Measurements from ENCODE around the gene EPB41L1. TPM values are rescaled to one million over a fixed set of nuclear protein-coding genes. Genes with fewer than 3 reads are reported as not detected.
"Not testable (repeated sequence)": the region's sequence is repeated elsewhere in the genome, so short reads cannot be mapped to it uniquely, and the experiment has no call there.

EPB41L1 gene
- total RNA-seq, 1 donor from 2014 or later = 31.4 TPM

DNA sequence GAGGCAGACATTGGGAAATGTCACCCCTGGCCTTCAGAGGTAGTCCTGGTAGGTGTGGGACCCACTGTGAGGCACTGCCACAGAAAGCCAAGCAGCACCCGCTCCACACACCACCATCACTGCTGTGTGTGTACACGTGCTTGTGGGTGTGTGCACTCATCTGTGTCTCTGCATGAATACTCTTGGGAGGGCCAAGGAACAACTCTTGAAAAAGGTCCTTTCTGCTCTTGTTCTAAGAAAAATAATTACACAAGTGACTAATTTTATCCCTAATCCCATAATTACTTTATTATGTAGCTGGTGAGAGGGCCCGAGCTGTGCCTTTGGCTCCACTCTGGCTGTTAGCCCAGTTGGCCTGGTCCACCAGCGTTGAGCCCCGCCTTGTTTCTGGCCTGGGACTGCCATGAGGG, 21.7 kb upstream of the EPB41L1 start:
- Mint-ChIP-seq H3K4me3 (ENCODE audit: unreplicated experiment) (no peak overlapping the region), H3K27ac (ENCODE audit: unreplicated experiment) (no peak overlapping the region), H3K4me1 (ENCODE audit: unreplicated experiment) (peaks cover 16% of the 10 kb centered on the region), H3K36me3 (ENCODE audit: unreplicated experiment) (no peaks in the 10 kb centered on the region), H3K9me3 (ENCODE audit: unreplicated experiment) (no peaks in the 10 kb centered on the region), H3K27me3 (ENCODE audit: unreplicated experiment) (no peaks in the 10 kb centered on the region)
- no peak for DNase-seq (ENCODE audit: extremely low spot score, unreplicated experiment)
- TF ChIP-seq CTCF (IDR thresholded peaks at IDR 0.05) = no peak

DNA sequence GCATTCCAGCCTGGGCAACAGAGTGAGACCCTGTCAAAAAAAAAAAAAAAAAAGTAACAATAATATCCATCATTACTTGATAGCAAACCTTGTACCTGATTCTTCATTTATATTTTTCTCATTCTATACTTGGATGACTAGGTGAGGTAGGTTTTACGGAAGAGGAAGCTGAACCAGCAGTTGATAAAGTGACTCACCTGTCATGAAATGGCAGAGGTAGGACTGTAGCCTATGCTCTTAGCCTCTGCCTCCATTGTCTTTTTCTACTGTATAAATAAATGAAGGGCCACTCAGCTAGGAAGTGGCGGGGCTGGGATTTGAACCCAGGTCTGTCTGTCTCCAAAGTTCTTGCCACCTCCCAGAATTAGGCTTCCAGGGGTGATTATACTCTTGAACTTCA, 20.7 kb upstream of the EPB41L1 start:
- H3K4me3 Mint-ChIP-seq (ENCODE audit: unreplicated experiment) = no peak overlapping the region
- no peak overlapping the region for H3K27ac Mint-ChIP-seq (ENCODE audit: unreplicated experiment)
- H3K36me3 Mint-ChIP-seq (ENCODE audit: unreplicated experiment) = no peaks in the 10 kb centered on the region
- DNase-seq (ENCODE audit: extremely low spot score, unreplicated experiment) = no peak
- no peaks in the 10 kb centered on the region for H3K9me3 Mint-ChIP-seq (ENCODE audit: unreplicated experiment)
- peaks cover 6% of the 10 kb centered on the region for H3K4me1 Mint-ChIP-seq (ENCODE audit: unreplicated experiment)
- TF ChIP-seq CTCF (IDR thresholded peaks at IDR 0.05) = no peak
- no peaks in the 10 kb centered on the region for H3K27me3 Mint-ChIP-seq (ENCODE audit: unreplicated experiment)

- Mint-ChIP-seq H3K4me3 (ENCODE audit: unreplicated experiment) (no peak overlapping the region), H3K27ac (ENCODE audit: unreplicated experiment) (no peak overlapping the region), H3K27me3 (ENCODE audit: unreplicated experiment) (no peaks in the 10 kb centered on the region), H3K4me1 (ENCODE audit: unreplicated experiment) (peaks cover 4% of the 10 kb centered on the region), H3K36me3 (ENCODE audit: unreplicated experiment) (no peaks in the 10 kb centered on the region), H3K9me3 (ENCODE audit: unreplicated experiment) (no peaks in the 10 kb centered on the region)
- no peak for TF ChIP-seq CTCF (IDR thresholded peaks at IDR 0.05)
- DNase-seq (ENCODE audit: extremely low spot score, unreplicated experiment) = no peak
Observed at GRCh38 chr20:36135159-36135558, 19.4 kb upstream of the EPB41L1 start.

DNA sequence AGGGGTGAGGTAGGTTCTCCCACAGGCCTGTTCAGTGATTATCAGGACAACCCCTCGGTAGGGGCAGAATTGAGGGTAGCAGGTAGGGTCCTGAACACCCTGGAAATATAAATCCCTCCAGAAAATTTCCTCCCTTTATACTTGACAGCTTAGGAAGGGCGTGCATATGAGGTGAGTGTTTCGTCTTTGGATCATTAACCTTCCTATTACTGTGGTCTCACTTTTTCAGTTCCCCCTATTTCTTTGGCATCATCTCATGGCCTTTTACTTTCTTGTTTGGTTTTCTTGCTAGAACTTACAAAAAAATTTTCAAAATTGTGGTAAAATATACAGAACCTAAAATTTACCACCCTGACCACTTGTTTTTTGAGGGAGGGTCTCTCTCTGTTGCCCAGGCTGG, 18.7 kb upstream of the EPB41L1 start:
- Mint-ChIP-seq H3K4me3 (ENCODE audit: unreplicated experiment) (no peak overlapping the region), H3K27ac (ENCODE audit: unreplicated experiment) (no peak overlapping the region), H3K4me1 (ENCODE audit: unreplicated experiment) (no peaks in the 10 kb centered on the region), H3K36me3 (ENCODE audit: unreplicated experiment) (no peaks in the 10 kb centered on the region), H3K9me3 (ENCODE audit: unreplicated experiment) (no peaks in the 10 kb centered on the region), H3K27me3 (ENCODE audit: unreplicated experiment) (no peaks in the 10 kb centered on the region)
- no peak for DNase-seq (ENCODE audit: extremely low spot score, unreplicated experiment)
- no peak for TF ChIP-seq CTCF (IDR thresholded peaks at IDR 0.05)

- H3K4me3 Mint-ChIP-seq (ENCODE audit: unreplicated experiment); DNase-seq (ENCODE audit: extremely low spot score, unreplicated experiment); H3K36me3 Mint-ChIP-seq (ENCODE audit: unreplicated experiment); H3K27ac Mint-ChIP-seq (ENCODE audit: unreplicated experiment); H3K4me1 Mint-ChIP-seq (ENCODE audit: unreplicated experiment); H3K9me3 Mint-ChIP-seq (ENCODE audit: unreplicated experiment); H3K27me3 Mint-ChIP-seq (ENCODE audit: unreplicated experiment): not testable (repeated sequence)
Observed at GRCh38 chr20:36137313-36137712, 17.2 kb upstream of the EPB41L1 start.

DNA sequence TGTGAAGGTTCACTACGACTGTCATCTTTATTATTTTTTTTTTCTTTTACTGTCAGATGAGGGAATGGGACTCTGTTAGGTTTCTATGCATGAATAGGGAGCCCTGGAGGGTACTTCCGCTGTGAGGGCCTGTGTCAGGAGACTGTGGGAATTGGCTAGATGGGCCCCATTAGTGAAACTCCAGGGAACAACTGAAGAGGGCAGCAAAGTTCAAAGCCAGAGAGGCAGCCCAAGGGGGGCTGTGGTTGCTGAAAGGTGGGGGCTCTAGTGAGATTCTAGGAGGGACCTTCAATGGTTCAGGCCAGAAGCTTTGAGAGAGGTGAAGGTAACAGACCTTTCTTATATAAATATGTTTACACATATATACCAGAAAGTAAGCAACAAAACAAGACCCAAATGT, 13.2 kb upstream of the EPB41L1 start:
- H3K4me3 Mint-ChIP-seq (ENCODE audit: unreplicated experiment) = no peak overlapping the region
- TF ChIP-seq CTCF (IDR thresholded peaks at IDR 0.05) = no peak
- no peaks in the 10 kb centered on the region for H3K9me3 Mint-ChIP-seq (ENCODE audit: unreplicated experiment)
- no peak overlapping the region for H3K27ac Mint-ChIP-seq (ENCODE audit: unreplicated experiment)
- H3K27me3 Mint-ChIP-seq (ENCODE audit: unreplicated experiment) = no peaks in the 10 kb centered on the region
- no peaks in the 10 kb centered on the region for H3K36me3 Mint-ChIP-seq (ENCODE audit: unreplicated experiment)
- peaks cover 12% of the 10 kb centered on the region for H3K4me1 Mint-ChIP-seq (ENCODE audit: unreplicated experiment)
- no peak for DNase-seq (ENCODE audit: extremely low spot score, unreplicated experiment)
